Measurements from ENCODE around the gene MED22.

Gene MED22

DNA sequence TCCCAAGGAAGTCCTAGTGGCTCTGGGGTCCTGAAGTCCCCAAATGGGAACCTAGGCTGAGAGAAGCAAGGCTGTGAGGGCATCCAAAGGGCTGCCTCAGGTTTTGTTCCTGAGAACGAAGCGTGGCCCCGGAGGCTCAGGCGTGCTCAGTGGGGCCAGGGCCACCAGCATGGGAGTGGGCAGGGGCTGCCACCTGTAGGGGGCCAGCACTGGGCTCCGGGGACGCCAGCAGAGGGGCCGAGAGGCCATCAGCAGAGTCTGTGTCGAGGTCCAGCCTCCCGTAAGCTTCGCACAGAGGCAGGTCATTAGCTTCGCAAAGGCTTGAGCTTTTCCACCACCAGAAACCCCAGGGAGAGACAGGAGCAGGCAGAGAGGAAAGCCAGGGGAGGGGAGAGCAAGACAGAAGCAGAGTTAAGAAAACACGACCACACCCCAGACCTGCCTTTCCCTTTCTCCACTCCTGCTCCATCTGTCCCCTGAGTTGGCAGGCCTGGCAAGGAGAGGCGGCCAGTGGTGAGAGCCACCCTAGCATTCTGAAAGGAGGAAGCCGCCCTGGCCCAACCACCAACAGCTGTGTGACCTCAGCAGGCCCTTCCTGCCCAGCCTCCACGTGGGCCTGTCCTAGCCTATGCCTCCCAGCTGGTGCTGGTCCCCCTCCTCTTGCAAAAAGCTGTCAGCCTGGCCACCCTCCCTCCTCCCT is 6.4 kb downstream of the MED22 start:
- no peak overlapping the region for H3K18ac ChIP-seq (ENCODE audit: low read length)
- DNase-seq = no peak
- H3K4me2 ChIP-seq (ENCODE audit: low read length) = no peak overlapping the region
- no peak overlapping the region for H4K8ac ChIP-seq (ENCODE audit: low read depth, low read length)
- no peak overlapping the region for H2BK15ac ChIP-seq (replicated peaks; ENCODE audit: low read depth)
- H3K9ac ChIP-seq (ENCODE audit: low read length) = no peak overlapping the region
- peaks cover 16% of the 10 kb centered on the region for H3K79me1 ChIP-seq (ENCODE audit: low read length)
- H3K27ac ChIP-seq (ENCODE audit: low read depth, low read length) = no peak overlapping the region
- peaks cover 12% of the 10 kb centered on the region for H3K79me2 ChIP-seq (ENCODE audit: control insufficient read depth, insufficient read depth, low read length)
- H3K36me3 ChIP-seq (ENCODE audit: control insufficient read depth, insufficient read depth, low read length) = peaks cover 14% of the 10 kb centered on the region
- no peak overlapping the region for H3K4me3 ChIP-seq (ENCODE audit: low read length)
- H4K5ac ChIP-seq (ENCODE audit: low read length) = no peak overlapping the region
- no peak overlapping the region for H2BK5ac ChIP-seq (ENCODE audit: low read length)
- H2BK120ac ChIP-seq (ENCODE audit: low read depth, low read length) = no peak overlapping the region
- no peak overlapping the region for H3K56ac ChIP-seq (ENCODE audit: low read length)
- H3K4me1 ChIP-seq (ENCODE audit: control insufficient read depth, low read depth, low read length) = no peaks in the 10 kb centered on the region
- no peak overlapping the region for H3K23ac ChIP-seq (ENCODE audit: low read length)
- H3K4ac ChIP-seq (ENCODE audit: low read depth, low read length) = no peak overlapping the region
- no peaks in the 10 kb centered on the region for H3K27me3 ChIP-seq (ENCODE audit: insufficient read depth, low read length, poor library complexity)
- no CpG with 5 or more reads among the region's 15 CpGs for WGBS (ENCODE audit: extremely low coverage, insufficient coverage, low lambda C conversion rate)
- no peak overlapping the region for H2AK5ac ChIP-seq (ENCODE audit: low read length)

GRCh38 chr9:133340916-133341315 is 7.0 kb downstream of the MED22 start:
- no peak overlapping the region for H3K23ac ChIP-seq (ENCODE audit: low read length)
- no peaks in the 10 kb centered on the region for H3K27me3 ChIP-seq (ENCODE audit: insufficient read depth, low read length, poor library complexity)
- H3K27ac ChIP-seq (ENCODE audit: low read depth, low read length) = no peak overlapping the region
- H3K4me3 ChIP-seq (ENCODE audit: low read length) = no peak overlapping the region
- H3K9ac ChIP-seq (ENCODE audit: low read length) = no peak overlapping the region
- no peak overlapping the region for H2BK120ac ChIP-seq (ENCODE audit: low read depth, low read length)
- no peak overlapping the region for H4K5ac ChIP-seq (ENCODE audit: low read length)
- no peak overlapping the region for H2BK15ac ChIP-seq (replicated peaks; ENCODE audit: low read depth)
- no peak for DNase-seq
- no CpG with 5 or more reads among the region's 13 CpGs for WGBS (ENCODE audit: extremely low coverage, insufficient coverage, low lambda C conversion rate)
- peaks cover 6% of the 10 kb centered on the region for H3K79me2 ChIP-seq (ENCODE audit: control insufficient read depth, insufficient read depth, low read length)
- H3K56ac ChIP-seq (ENCODE audit: low read length) = no peak overlapping the region
- no peak overlapping the region for H3K4ac ChIP-seq (ENCODE audit: low read depth, low read length)
- H2AK5ac ChIP-seq (ENCODE audit: low read length) = no peak overlapping the region
- H3K36me3 ChIP-seq (ENCODE audit: control insufficient read depth, insufficient read depth, low read length) = peaks cover 14% of the 10 kb centered on the region
- H3K18ac ChIP-seq (ENCODE audit: low read length) = no peak overlapping the region
- H3K4me2 ChIP-seq (ENCODE audit: low read length) = no peak overlapping the region
- H4K8ac ChIP-seq (ENCODE audit: low read depth, low read length) = no peak overlapping the region
- H3K79me1 ChIP-seq (ENCODE audit: low read length) = peaks cover 10% of the 10 kb centered on the region
- no peaks in the 10 kb centered on the region for H3K4me1 ChIP-seq (ENCODE audit: control insufficient read depth, low read depth, low read length)
- no peak overlapping the region for H2BK5ac ChIP-seq (ENCODE audit: low read length)

DNA sequence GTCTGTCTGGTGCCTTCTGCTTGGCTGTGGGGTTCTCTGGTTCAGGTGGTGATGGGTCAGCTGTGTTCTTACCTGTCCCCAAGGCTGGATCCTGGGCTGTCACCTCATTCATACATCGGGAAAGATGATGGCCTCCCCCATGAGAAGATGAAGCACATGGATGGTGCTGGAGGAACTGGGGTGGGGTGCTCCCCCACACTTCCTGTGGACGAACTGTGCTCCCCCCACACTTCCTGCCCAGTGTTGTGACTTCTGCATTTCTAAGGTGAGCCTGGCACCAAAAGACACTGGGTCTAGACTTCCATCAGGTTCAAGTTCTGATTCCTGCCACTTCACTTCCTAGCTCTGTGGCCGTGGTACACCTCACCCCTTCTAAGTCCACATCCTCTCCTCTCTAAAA is 7.7 kb downstream of the MED22 start:
- Histone ChIP-seq H2BK5ac (ENCODE audit: low read length) (no peak overlapping the region), H3K27ac (ENCODE audit: low read depth, low read length) (no peak overlapping the region), H3K56ac (ENCODE audit: low read length) (no peak overlapping the region), H3K18ac (ENCODE audit: low read length) (no peak overlapping the region), H3K36me3 (ENCODE audit: control insufficient read depth, insufficient read depth, low read length) (peaks cover 12% of the 10 kb centered on the region), H3K4me2 (ENCODE audit: low read length) (no peak overlapping the region), H3K4me3 (ENCODE audit: low read length) (no peak overlapping the region), H2AK5ac (ENCODE audit: low read length) (no peak overlapping the region), H2BK15ac (replicated peaks; ENCODE audit: low read depth) (no peak overlapping the region), H3K23ac (ENCODE audit: low read length) (no peak overlapping the region), H3K4ac (ENCODE audit: low read depth, low read length) (no peak overlapping the region), H3K4me1 (ENCODE audit: control insufficient read depth, low read depth, low read length) (no peaks in the 10 kb centered on the region), H3K27me3 (ENCODE audit: insufficient read depth, low read length, poor library complexity) (no peaks in the 10 kb centered on the region), H4K5ac (ENCODE audit: low read length) (no peak overlapping the region), H3K79me2 (ENCODE audit: control insufficient read depth, insufficient read depth, low read length) (peaks cover 3% of the 10 kb centered on the region), H4K8ac (ENCODE audit: low read depth, low read length) (no peak overlapping the region), H3K79me1 (ENCODE audit: low read length) (peaks cover 5% of the 10 kb centered on the region), H2BK120ac (ENCODE audit: low read depth, low read length) (no peak overlapping the region), H3K9ac (ENCODE audit: low read length) (no peak overlapping the region)
- WGBS (ENCODE audit: extremely low coverage, insufficient coverage, low lambda C conversion rate) = no CpG with 5 or more reads among the region's 3 CpGs
- no peak for DNase-seq

- Histone ChIP-seq H2BK120ac (ENCODE audit: low read depth, low read length) (no peak overlapping the region), H3K36me3 (ENCODE audit: control insufficient read depth, insufficient read depth, low read length) (peaks cover 12% of the 10 kb centered on the region), H2AK5ac (ENCODE audit: low read length) (no peak overlapping the region), H2BK15ac (replicated peaks; ENCODE audit: low read depth) (no peak overlapping the region), H3K4me1 (ENCODE audit: control insufficient read depth, low read depth, low read length) (peaks cover under 1% of the 10 kb centered on the region), H3K4me2 (ENCODE audit: low read length) (no peak overlapping the region), H4K5ac (ENCODE audit: low read length) (no peak overlapping the region), H3K79me1 (ENCODE audit: low read length) (peaks cover 2% of the 10 kb centered on the region), H3K79me2 (ENCODE audit: control insufficient read depth, insufficient read depth, low read length) (peaks cover 5% of the 10 kb centered on the region), H2BK5ac (ENCODE audit: low read length) (no peak overlapping the region), H3K27ac (ENCODE audit: low read depth, low read length) (no peak overlapping the region), H4K8ac (ENCODE audit: low read depth, low read length) (no peak overlapping the region), H3K27me3 (ENCODE audit: insufficient read depth, low read length, poor library complexity) (no peaks in the 10 kb centered on the region), H3K23ac (ENCODE audit: low read length) (no peak overlapping the region), H3K4ac (ENCODE audit: low read depth, low read length) (no peak overlapping the region), H3K4me3 (ENCODE audit: low read length) (no peak overlapping the region), H3K18ac (ENCODE audit: low read length) (no peak overlapping the region), H3K56ac (ENCODE audit: low read length) (no peak overlapping the region), H3K9ac (ENCODE audit: low read length) (no peak overlapping the region)
- no peak for DNase-seq
- WGBS (ENCODE audit: extremely low coverage, insufficient coverage, low lambda C conversion rate) = no CpG with 5 or more reads among the region's 5 CpGs
These were observed 8.3 kb downstream of the MED22 start for GRCh38 chr9:133339641-133340040.

GRCh38 chr9:133335924-133336811 is 11.8 kb downstream of the MED22 start, which contains the start of gene SURF6:
TSS of gene SURF6 (minus strand) at chr9:133336188. CDS start at chr9:133336132, 56 bp downstream.
- H3K4me2 ChIP-seq (ENCODE audit: low read length) = peak within 1 kb of the TSS; percentile 80
- peaks cover 10% of the 10 kb centered on the region for H3K79me1 ChIP-seq (ENCODE audit: low read length)
- no CpG with 5 or more reads among the region's 70 CpGs for WGBS (ENCODE audit: extremely low coverage, insufficient coverage, low lambda C conversion rate)
- peak within 1 kb of the TSS; percentile 98 for H3K56ac ChIP-seq (ENCODE audit: low read length)
- no peak within 1 kb of the TSS for H4K8ac ChIP-seq (ENCODE audit: low read depth, low read length)
- peaks cover 14% of the 10 kb centered on the region for H3K79me2 ChIP-seq (ENCODE audit: control insufficient read depth, insufficient read depth, low read length)
- no peaks in the 10 kb centered on the region for H3K27me3 ChIP-seq (ENCODE audit: insufficient read depth, low read length, poor library complexity)
- peak within 1 kb of the TSS; percentile 82 for H3K27ac ChIP-seq (ENCODE audit: low read depth, low read length)
- peak within 1 kb of the TSS; percentile 95 for H3K4ac ChIP-seq (ENCODE audit: low read depth, low read length)
- H2BK15ac ChIP-seq (replicated peaks; ENCODE audit: low read depth) = no peak within 1 kb of the TSS
- H4K5ac ChIP-seq (ENCODE audit: low read length) = no peak within 1 kb of the TSS
- peaks cover 5% of the 10 kb centered on the region for H3K4me1 ChIP-seq (ENCODE audit: control insufficient read depth, low read depth, low read length)
- H3K23ac ChIP-seq (ENCODE audit: low read length) = no peak within 1 kb of the TSS
- no peak within 1 kb of the TSS for H2BK120ac ChIP-seq (ENCODE audit: low read depth, low read length)
- H3K4me3 ChIP-seq (ENCODE audit: low read length) = peak within 1 kb of the TSS; percentile 89
- peaks cover 15% of the 10 kb centered on the region for H3K36me3 ChIP-seq (ENCODE audit: control insufficient read depth, insufficient read depth, low read length)
- H2AK5ac ChIP-seq (ENCODE audit: low read length) = no peak within 1 kb of the TSS
- H3K18ac ChIP-seq (ENCODE audit: low read length) = peak within 1 kb of the TSS; percentile 86
- peak within 1 kb of the TSS; percentile 96 for H3K9ac ChIP-seq (ENCODE audit: low read length)
- no peak within 1 kb of the TSS for H2BK5ac ChIP-seq (ENCODE audit: low read length)
- peak; percentile 97 for DNase-seq
